HepG2 (cell line): ENCODE results near the gene TARBP2. TPM values are rescaled to one million over a fixed set of nuclear protein-coding genes. Genes with fewer than 3 reads are reported as not detected.

Experiments used
- ARHGAP35 ChIP-seq: sonication (generic); formaldehyde crosslinking; IDR thresholded peaks from 2 replicates; pipeline ENCODE4 v1.9.0; 2022; ENCODE audit warnings: mild to moderate bottlenecking, inconsistent platforms, moderate library complexity, missing genetic modification reagents, borderline replicate concordance
- ARNT2 ChIP-seq: sonication (generic); formaldehyde crosslinking; IDR thresholded peaks from 2 replicates; pipeline ENCODE4 v1.8.0; 2022; ENCODE audit warnings: mild to moderate bottlenecking, low read depth, missing genetic modification reagents, moderate library complexity
- ARNTL ChIP-seq: sonication (generic); formaldehyde crosslinking; IDR thresholded peaks from 2 replicates; pipeline ENCODE4 v1.4.0; 2020; ENCODE audit warnings: mild to moderate bottlenecking, missing genetic modification reagents
- DMAP1 ChIP-seq: IDR thresholded peaks from 2 replicates; pipeline ENCODE4 v1.6.1; 2016
- HMGA1 ChIP-seq: sonication (generic); formaldehyde crosslinking; conservative IDR thresholded peaks from 2 replicates; pipeline ENCODE4 v1.4.0; 2020; ENCODE audit warnings: missing genetic modification reagents
- KDM2A ChIP-seq: sonication (generic); formaldehyde crosslinking; IDR thresholded peaks from 2 replicates; pipeline ENCODE4 v1.4.0; 2020; ENCODE audit warnings: low read depth, missing genetic modification reagents, borderline replicate concordance
- MAFK ChIP-seq, 2 experiments: IDR thresholded peaks in 1 of 2; conservative IDR thresholded peaks in 1 of 2; 2 replicates each; pipeline ENCODE4 v1.6.1; 2011; ENCODE audit warnings: improper control_type of control experiment in 2 of 2, low read length in 2 of 2
- NBN ChIP-seq: fragments of 450-650 bp; conservative IDR thresholded peaks from 2 replicates; pipeline ENCODE4 v1.6.1; 2017
- NFE2 ChIP-seq: sonication (generic); formaldehyde crosslinking; IDR thresholded peaks from 2 replicates; pipeline ENCODE4 v1.4.0; 2020; ENCODE audit warnings: missing genetic modification reagents
- NFKBIZ ChIP-seq: IDR thresholded peaks from 2 replicates; pipeline ENCODE4 v1.6.1; 2018; ENCODE audit warnings: missing genetic modification reagents, missing compliant biosample characterization
- RFX1 ChIP-seq: fragments of 450-650 bp; IDR thresholded peaks from 2 replicates; pipeline ENCODE4 v1.6.1; 2017
- SYNCRIP ChIP-seq: fragments of 200-400 bp; formaldehyde crosslinking; IDR thresholded peaks from 2 replicates; pipeline ENCODE4 v1.6.1; 2018; ENCODE audit warnings: mild to moderate bottlenecking, low read depth, low read length; ENCODE audit not compliant: insufficient read depth
- ZBTB20 ChIP-seq: sonication (generic); formaldehyde crosslinking; IDR thresholded peaks from 2 replicates; pipeline ENCODE4 v1.8.1; 2023; ENCODE audit warnings: missing genetic modification reagents, low read depth, mild to moderate bottlenecking, borderline replicate concordance
- ZMAT3 ChIP-seq: sonication (generic); formaldehyde crosslinking; conservative IDR thresholded peaks from 2 replicates; pipeline ENCODE4 v1.7.0; 2021; ENCODE audit warnings: missing genetic modification reagents
- ZNF484 ChIP-seq: sonication (generic); formaldehyde crosslinking; IDR thresholded peaks from 2 replicates; pipeline ENCODE4 v1.5.1; 2020; ENCODE audit warnings: mild to moderate bottlenecking, low read depth, missing genetic modification reagents, borderline replicate concordance
- ZNF674 ChIP-seq: sonication (generic); formaldehyde crosslinking; IDR thresholded peaks from 2 replicates; pipeline ENCODE4 v1.5.0; 2020; ENCODE audit warnings: low read depth, mild to moderate bottlenecking, missing genetic modification reagents
- ZNF772 ChIP-seq: sonication (generic); formaldehyde crosslinking; IDR thresholded peaks from 2 replicates; pipeline ENCODE4 v1.5.0; 2020; ENCODE audit warnings: mild to moderate bottlenecking, missing genetic modification reagents
- ZNF775 ChIP-seq: sonication (generic); formaldehyde crosslinking; IDR thresholded peaks from 2 replicates; pipeline ENCODE4 v1.4.0; 2020; ENCODE audit warnings: missing genetic modification reagents, mild to moderate bottlenecking, moderate library complexity, borderline replicate concordance
- ZNF776 ChIP-seq: sonication (generic); formaldehyde crosslinking; IDR thresholded peaks from 2 replicates; pipeline ENCODE4 v1.4.0; 2020; ENCODE audit warnings: mild to moderate bottlenecking, missing genetic modification reagents
- polyA plus RNA-seq, 8 experiments: library from polyadenylated mRNA; depleted of rRNA in 3 of 8; stranded (reverse) in 7 of 8; unstranded in 1 of 8; fragments of >200 nt; fragmentation: Illumina TruSeq in 4 of 8; extraction: Trizol in 4 of 8; gene quantifications; 2 replicates each; pipeline versions ENCODE4 v1.2.1 to v1.2.3, GENCODE V29; 2011 to 2016; ENCODE audit warnings: low read depth in 4 of 8, missing spikeins in 1 of 8, mixed read lengths in 1 of 8; ENCODE audit not compliant: insufficient read depth in 1 of 8
- total RNA-seq, 5 experiments: library from RNA; depleted of rRNA; stranded (reverse); fragments of >200 nt; fragmentation: Illumina TruSeq; extraction: Trizol; gene quantifications; 2 replicates each; pipeline ENCODE4 v1.2.3, GENCODE V29; 2016; ENCODE audit warnings: low read depth in 1 of 5
- TF ChIP-seq, protein P1 (sequence below): sonication (generic); formaldehyde crosslinking; IDR thresholded peaks from one replicate; pipeline ENCODE4 v1.5.1; 2020; ENCODE audit warnings: mild to moderate bottlenecking, missing genetic modification reagents; ENCODE audit errors: not compliant biosample characterization

The TARBP2 gene
- total and polyA plus RNA-seq, 2 of the 13 experiments (the other 11 are each of a cell fraction or from before 2014, with no cell fraction given): 47.0 to 55.5 TPM

DNA sequence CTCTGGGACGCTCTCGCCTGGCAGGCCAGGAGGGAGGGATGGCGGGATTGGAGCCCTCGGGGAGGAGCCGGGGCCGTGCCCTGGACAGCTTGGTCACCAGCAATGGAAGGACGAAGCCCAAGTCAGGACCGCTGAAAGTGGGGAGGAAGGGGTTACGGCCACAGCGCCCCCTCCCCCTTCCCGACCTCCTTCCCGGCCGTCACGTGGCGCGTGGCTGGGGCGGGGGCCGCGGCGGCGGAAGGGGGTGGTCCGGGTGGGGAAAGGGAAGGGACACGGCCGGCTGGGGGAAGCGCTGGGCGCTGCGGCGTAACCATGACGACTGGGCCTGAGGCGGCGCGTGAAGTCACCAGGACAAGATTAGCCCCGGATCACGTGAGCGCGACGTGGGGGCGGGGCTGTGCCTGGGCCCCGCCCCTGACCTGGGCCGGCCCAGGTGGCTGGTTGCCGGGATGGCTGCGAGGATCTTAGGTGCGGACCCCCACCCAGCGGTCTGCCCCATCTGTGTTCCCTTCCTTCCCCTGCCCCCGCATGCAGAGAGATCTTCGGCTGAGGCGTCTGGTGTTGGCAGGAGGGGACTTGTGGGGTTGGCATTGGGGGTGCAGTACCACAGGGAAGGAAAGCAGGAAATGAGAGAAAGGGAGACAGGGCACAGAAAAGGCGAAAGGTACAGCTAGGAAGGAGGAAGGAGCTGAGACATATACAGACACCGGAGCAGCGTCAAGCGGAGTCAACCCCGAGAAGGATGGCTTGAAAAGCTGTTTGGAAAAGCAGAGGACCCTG, 8.1 kb upstream of the TARBP2 start (continued):
- TF ChIP-seq, protein P1, sequence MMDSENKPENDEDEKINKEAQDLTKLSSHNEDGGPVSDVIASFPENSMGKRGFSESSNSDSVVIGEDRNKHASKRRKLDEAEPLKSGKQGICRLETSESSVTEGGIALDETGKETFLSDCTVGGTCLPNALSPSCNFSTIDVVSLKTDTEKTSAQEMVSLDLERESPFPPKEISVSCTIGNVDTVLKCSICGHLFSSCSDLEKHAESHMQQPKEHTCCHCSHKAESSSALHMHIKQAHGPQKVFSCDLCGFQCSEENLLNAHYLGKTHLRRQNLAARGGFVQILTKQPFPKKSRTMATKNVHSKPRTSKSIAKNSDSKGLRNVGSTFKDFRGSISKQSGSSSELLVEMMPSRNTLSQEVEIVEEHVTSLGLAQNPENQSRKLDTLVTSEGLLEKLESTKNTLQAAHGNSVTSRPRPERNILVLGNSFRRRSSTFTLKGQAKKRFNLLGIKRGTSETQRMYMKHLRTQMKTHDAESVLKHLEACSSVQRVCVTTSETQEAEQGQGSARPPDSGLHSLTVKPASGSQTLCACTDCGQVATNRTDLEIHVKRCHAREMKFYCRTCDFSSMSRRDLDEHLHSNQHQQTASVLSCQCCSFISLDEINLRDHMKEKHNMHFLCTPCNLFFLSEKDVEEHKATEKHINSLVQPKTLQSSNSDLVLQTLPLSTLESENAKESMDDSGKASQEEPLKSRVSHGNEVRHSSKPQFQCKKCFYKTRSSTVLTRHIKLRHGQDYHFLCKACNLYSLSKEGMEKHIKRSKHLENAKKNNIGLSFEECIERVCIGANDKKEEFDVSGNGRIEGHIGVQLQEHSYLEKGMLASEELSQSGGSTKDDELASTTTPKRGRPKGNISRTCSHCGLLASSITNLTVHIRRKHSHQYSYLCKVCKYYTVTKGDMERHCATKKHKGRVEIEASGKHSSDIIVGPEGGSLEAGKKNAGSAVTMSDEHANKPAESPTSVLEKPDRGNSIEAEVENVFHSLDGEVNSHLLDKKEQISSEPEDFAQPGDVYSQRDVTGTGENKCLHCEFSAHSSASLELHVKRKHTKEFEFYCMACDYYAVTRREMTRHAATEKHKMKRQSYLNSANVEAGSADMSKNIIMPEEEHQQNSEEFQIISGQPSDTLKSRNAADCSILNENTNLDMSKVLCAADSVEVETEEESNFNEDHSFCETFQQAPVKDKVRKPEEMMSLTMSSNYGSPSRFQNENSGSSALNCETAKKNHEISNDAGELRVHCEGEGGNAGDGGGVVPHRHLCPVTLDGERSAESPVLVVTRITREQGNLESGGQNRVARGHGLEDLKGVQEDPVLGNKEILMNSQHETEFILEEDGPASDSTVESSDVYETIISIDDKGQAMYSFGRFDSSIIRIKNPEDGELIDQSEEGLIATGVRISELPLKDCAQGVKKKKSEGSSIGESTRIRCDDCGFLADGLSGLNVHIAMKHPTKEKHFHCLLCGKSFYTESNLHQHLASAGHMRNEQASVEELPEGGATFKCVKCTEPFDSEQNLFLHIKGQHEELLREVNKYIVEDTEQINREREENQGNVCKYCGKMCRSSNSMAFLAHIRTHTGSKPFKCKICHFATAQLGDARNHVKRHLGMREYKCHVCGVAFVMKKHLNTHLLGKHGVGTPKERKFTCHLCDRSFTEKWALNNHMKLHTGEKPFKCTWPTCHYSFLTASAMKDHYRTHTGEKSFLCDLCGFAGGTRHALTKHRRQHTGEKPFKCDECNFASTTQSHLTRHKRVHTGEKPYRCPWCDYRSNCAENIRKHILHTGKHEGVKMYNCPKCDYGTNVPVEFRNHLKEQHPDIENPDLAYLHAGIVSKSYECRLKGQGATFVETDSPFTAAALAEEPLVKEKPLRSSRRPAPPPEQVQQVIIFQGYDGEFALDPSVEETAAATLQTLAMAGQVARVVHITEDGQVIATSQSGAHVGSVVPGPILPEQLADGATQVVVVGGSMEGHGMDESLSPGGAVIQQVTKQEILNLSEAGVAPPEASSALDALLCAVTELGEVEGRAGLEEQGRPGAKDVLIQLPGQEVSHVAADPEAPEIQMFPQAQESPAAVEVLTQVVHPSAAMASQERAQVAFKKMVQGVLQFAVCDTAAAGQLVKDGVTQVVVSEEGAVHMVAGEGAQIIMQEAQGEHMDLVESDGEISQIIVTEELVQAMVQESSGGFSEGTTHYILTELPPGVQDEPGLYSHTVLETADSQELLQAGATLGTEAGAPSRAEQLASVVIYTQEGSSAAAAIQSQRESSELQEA (CRISPR knock-in tag): no peak
- no peak; the same call in 1 of the 2 replicates for TF ChIP-seq NFKBIZ (CRISPR knock-in tag)
- TF ChIP-seq SYNCRIP: no peak
- TF ChIP-seq ZNF776 (CRISPR knock-in tag): no peak
- TF ChIP-seq RFX1: peak; percentile 77
- TF ChIP-seq ARNTL (CRISPR knock-in tag): peak; percentile 82; the same call in 1 of the 2 replicates
- no peak for TF ChIP-seq ZNF772 (CRISPR knock-in tag)
- TF ChIP-seq ZNF484 (CRISPR knock-in tag): no peak
- TF ChIP-seq ZMAT3 (CRISPR knock-in tag): 0 out of 2 replicates have a peak, but pooled peaks have one; percentile 15
- no peak for TF ChIP-seq NBN
- TF ChIP-seq HMGA1 (CRISPR knock-in tag): no peak
- no peak for TF ChIP-seq MAFK (conservative IDR thresholded peaks at IDR 0.05 in 1 of 2, IDR thresholded peaks at IDR 0.05 in 1 of 2; ENCODE audit: low read length in 2 of 2)
- no peak for TF ChIP-seq ZBTB20
- TF ChIP-seq ZNF674: no peak
- TF ChIP-seq NFE2 (CRISPR knock-in tag): no peak
- TF ChIP-seq ZNF775 (CRISPR knock-in tag): no peak
- TF ChIP-seq ARHGAP35 (CRISPR knock-in tag): no peak
- TF ChIP-seq ARNT2: 0 out of 2 replicates have a peak, but pooled peaks have one; percentile 10
- TF ChIP-seq DMAP1 (CRISPR knock-in tag): peak; percentile 39; the same call in 1 of the 2 replicates
- TF ChIP-seq KDM2A (CRISPR knock-in tag): peak; percentile 82; the same call in 1 of the 2 replicates
